Pancreas (tissue), 10 donors: ENCODE measurements around the gene PARD3B. TPM values are rescaled to one million over a fixed set of nuclear protein-coding genes. Genes with fewer than 3 reads are reported as not detected.

Experiments used
- ATAC-seq, 4 donors: fragments of 200-7000 bp; cut with Tn5 transposase; one replicate each; pipeline versions ENCODE4 v1.8.0 to v1.9.1; 2020; ENCODE audit warnings: mild to moderate bottlenecking in 4 of 4, moderate library complexity in 4 of 4
- DNase-seq, 6 donors: peaks; one replicate each; pipeline ENCODE4 v3.0.0-alpha.2; 2020
- FAIRE-seq: peaks from 2 replicates; lab custom pipeline; 2012; peaks lifted over from hg19 to GRCh38; lab: Jason Lieb, UNC
- H3K27ac ChIP-seq, 4 donors: fragments of 200-600 bp; sonication (generic); 1 replicate in 3 of 4; 2 replicates in 1 of 4; pipeline versions ENCODE4 v1.5.0 to v1.8.0; 2020
- H3K27me3 ChIP-seq, 4 donors: fragments of 200-600 bp; one replicate each; pipeline ENCODE4 v1.8.0; 2021
- H3K36me3 ChIP-seq, 3 donors: fragments of 200-600 bp; sonication (generic) in 1 of 3; one replicate each; pipeline versions ENCODE4 v1.5.0 to v1.8.0; 2020 to 2021
- H3K4me1 ChIP-seq, 3 donors: fragments of 200-600 bp; one replicate each; pipeline ENCODE4 v1.8.0; 2021
- H3K4me3 ChIP-seq, 4 donors: fragments of 200-600 bp; sonication (generic) in 2 of 4; one replicate each; pipeline versions ENCODE4 v1.5.0 to v1.8.0; 2020 to 2021
- H3K9me3 ChIP-seq, 4 donors: fragments of 200-600 bp; one replicate each; pipeline ENCODE4 v1.8.0; 2021
- WGBS, 2 donors: extraction: QIAGEN DNeasy Blood & Tissue Kit; methylation state at CpG; one replicate each; pipeline ENCODE4 v1.1.7; 2013; 5-methylcytosine and 5-hydroxymethylcytosine counted together
- intact Hi-C, 3 donors: fragments of 100-400 bp; cut with DNase I; formaldehyde crosslinking; loops; one replicate each; pipeline versions ENCODE4 v1.11.1 to v1.14.2; 2022
- polyA plus RNA-seq, 2 donors: library from polyadenylated mRNA; stranded (reverse); fragments of 200-250 nt; gene quantifications; one replicate each; pipeline ENCODE4 v1.2.3, GENCODE V29; 2013
- total RNA-seq, 6 donors: library from RNA; stranded (reverse); fragmentation: NEBNext Ultra II Directional in 4 of 6; extraction: Animal tissue kit (Norgen Biotek cat#: 25700) in 4 of 6; gene quantifications; one replicate each; pipeline versions ENCODE4 v1.2.1 to v1.2.4, GENCODE V29; 2021 to 2023
- TF ChIP-seq, protein P1 (sequence below), 4 donors: fragments of 200-600 bp; sonication (generic) in 3 of 4; IDR thresholded peaks; one replicate each; pipeline versions ENCODE4 v1.5.0 to v1.8.0; 2021; ENCODE audit warnings: antibody characterized with exemption in 4 of 4
- donor health status: healthy with polysubstance abuse.
- donor health status: DM: no; HTN: no; CAD: no; lungs with moderate emphysema.
- donor health status: DM: no; HTN: no; CAD: no.
- donor health status: control.
- donor health status: control.
- donor health status: Bipolar disorder and iron deficiency.
- donor health status: DM: yes; HTN: yes; CAD: no.
- donor health status: DM: no; HTN: no; CAD: no.
- donor health status: DM: no; HTN: no; CAD: no.
- donor health status: DM: yes; HTN: yes; CAD: no.

The PARD3B gene
- total and polyA plus RNA-seq, 8 donors, result 2.8 to 21.5 (median 12.7) TPM

DNA sequence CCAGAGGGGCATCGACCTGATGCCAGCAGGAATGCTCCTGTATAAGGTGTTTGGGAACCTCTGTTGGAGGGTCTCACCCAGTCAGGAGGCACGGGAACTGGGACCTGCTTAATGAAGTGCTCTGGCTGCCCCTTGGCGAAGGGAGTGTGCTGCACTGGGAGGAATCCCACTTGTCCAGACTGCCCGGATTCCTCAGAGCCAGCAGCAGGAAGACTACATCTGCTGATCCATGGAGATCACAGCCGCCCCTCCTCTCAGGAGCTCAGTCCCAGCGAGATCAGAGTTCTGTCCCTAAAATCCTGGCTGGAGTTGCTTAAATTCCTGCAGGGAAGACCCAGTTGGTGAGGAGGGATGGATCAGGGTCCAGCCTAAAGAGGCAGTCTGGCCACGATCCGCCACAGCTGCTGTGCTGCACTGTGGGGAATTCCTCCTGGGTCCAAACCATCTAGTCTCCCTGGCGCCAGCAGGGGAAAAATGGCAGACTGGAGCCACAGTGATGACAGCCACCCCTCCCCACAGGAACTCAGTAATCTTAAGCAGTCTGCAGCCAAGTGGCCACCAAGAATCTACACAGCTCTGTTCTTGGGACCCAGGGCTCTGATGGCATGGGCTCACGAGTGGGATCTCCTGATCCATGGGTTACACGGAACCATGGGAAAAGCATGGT lies 1060.5 kb downstream of the PARD3B start:
- Histone ChIP-seq H3K4me3 (no peak overlapping the region), H3K4me1 (no peaks in the 10 kb centered on the region), H3K27ac (no peak overlapping the region), H3K9me3 (no peaks in the 10 kb centered on the region), H3K27me3 (no peaks in the 10 kb centered on the region), H3K36me3 (no peaks in the 10 kb centered on the region)
- no peak for DNase-seq
- 94 to 95% methylated on average over 11 of the region's 11 CpGs for WGBS, 2 donors
- intact Hi-C loops, result no loop called here
- ATAC-seq, result no peak
- TF ChIP-seq, protein P1, sequence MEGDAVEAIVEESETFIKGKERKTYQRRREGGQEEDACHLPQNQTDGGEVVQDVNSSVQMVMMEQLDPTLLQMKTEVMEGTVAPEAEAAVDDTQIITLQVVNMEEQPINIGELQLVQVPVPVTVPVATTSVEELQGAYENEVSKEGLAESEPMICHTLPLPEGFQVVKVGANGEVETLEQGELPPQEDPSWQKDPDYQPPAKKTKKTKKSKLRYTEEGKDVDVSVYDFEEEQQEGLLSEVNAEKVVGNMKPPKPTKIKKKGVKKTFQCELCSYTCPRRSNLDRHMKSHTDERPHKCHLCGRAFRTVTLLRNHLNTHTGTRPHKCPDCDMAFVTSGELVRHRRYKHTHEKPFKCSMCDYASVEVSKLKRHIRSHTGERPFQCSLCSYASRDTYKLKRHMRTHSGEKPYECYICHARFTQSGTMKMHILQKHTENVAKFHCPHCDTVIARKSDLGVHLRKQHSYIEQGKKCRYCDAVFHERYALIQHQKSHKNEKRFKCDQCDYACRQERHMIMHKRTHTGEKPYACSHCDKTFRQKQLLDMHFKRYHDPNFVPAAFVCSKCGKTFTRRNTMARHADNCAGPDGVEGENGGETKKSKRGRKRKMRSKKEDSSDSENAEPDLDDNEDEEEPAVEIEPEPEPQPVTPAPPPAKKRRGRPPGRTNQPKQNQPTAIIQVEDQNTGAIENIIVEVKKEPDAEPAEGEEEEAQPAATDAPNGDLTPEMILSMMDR (IDR thresholded peaks at IDR 0.05), result no peak
- FAIRE-seq, result no peak

DNA sequence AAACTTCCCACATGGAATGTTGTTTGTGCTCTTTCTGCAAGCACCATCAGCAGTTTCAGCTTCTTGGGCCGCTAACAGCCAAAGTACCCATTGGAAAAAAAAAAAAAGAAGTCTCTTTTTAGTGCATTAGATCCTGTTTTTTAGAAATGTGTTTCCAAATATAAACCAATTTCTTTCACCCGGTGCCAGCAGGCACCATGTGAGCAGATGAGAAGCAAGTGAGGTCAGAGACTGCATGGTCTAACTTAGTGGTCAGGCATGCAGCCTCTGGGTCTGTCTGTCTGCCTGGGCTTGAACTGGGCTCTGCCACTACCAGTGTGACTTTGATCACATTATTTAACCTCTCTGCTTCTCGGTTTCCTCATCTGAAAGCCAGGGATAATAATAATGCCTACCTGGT lies 1061.9 kb downstream of the PARD3B start:
- DNase-seq, result no peak
- ATAC-seq, result no peak
- no peaks in the 10 kb centered on the region for H3K36me3 ChIP-seq
- no peaks in the 10 kb centered on the region for H3K9me3 ChIP-seq
- intact Hi-C loops, result no loop called here
- H3K4me1 ChIP-seq, result no peaks in the 10 kb centered on the region
- TF ChIP-seq, protein P1 (IDR thresholded peaks at IDR 0.05), result no peak
- FAIRE-seq, result no peak
- WGBS, 2 donors, result 84 to 90% methylated on average over 3 of the region's 3 CpGs
- H3K27me3 ChIP-seq, result no peaks in the 10 kb centered on the region
- no peak overlapping the region for H3K27ac ChIP-seq
- H3K4me3 ChIP-seq, result no peak overlapping the region

DNA sequence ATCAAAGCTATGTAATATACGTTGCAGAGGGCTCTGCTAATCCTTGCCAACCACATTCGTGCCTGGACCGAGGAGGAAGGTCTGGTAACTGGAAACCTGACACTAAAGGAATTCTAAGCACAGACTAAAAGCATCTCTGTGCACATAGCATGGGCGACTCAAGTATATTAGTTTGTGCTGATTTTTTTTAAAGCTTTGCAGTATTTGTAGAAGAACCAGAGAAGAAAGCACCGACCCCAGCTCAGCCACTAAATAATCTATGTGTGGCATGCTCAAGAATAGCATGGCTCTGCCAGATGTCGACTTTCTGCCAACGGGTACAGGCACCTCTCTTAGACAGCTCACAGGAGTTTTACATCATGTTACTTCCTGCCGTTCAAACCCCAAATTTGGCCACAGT lies 1063.8 kb downstream of the PARD3B start:
- WGBS, 2 donors, result 84 to 87% methylated on average over 8 of the region's 8 CpGs
- TF ChIP-seq, protein P1 (IDR thresholded peaks at IDR 0.05), result no peak
- FAIRE-seq (no peak), DNase-seq (no peak), ATAC-seq (no peak)
- H3K4me1 ChIP-seq, result no peaks in the 10 kb centered on the region
- intact Hi-C loops, result no loop called here
- H3K36me3 ChIP-seq, result no peaks in the 10 kb centered on the region
- H3K27ac ChIP-seq, result no peak overlapping the region
- H3K27me3 ChIP-seq, result no peaks in the 10 kb centered on the region
- no peak overlapping the region for H3K4me3 ChIP-seq
- no peaks in the 10 kb centered on the region for H3K9me3 ChIP-seq

DNA sequence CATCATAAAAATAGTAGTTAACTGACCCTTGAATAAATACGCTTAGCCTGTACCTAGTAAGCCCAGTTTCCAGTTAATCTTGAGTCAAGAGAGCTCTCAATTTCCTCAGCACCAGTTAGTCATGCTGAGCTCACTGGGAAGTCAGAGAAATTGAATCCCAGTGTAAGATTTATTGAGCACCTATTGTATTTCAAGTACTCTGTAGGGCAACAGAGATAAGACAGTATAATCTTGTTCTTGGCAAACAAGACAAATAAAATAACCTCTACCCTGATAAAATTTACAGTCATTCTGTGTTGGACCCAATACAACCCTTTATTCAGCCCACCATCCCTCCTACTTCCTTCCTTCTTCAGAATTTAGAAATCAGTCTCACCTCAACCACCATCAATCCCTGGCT lies 1065.2 kb downstream of the PARD3B start:
- Histone ChIP-seq H3K27me3 (no peaks in the 10 kb centered on the region), H3K4me1 (no peaks in the 10 kb centered on the region), H3K36me3 (no peaks in the 10 kb centered on the region), H3K9me3 (no peaks in the 10 kb centered on the region), H3K4me3 (no peak overlapping the region), H3K27ac (no peak overlapping the region)
- intact Hi-C loops, result no loop called here
- ATAC-seq (no peak), DNase-seq (no peak), FAIRE-seq (no peak)
- WGBS, 2 donors, result 93 to 95% methylated on average over 1 of the region's 1 CpG
- TF ChIP-seq, protein P1 (IDR thresholded peaks at IDR 0.05), result no peak

DNA sequence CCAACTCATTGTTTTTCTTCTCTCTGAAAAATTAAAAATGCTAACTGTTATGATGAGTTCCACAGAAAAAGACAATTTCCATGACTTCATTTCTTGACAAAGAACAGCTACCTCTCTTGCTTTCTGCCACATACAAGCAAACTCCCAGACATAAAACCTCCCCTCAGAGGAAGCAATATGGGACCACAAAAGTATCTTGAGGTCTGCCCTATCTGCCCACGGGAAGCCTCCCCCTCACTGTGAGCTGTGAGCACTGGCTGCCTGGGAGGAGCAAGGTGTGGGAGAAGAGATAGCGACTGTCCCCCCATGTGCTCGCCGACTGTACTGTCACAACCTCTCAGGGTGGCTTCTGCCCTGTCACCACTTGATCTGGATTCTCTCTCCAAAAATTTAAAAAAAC lies 1067.4 kb downstream of the PARD3B start:
- intact Hi-C loops, result no loop called here
- 82 to 86% methylated on average over 4 of the region's 4 CpGs for WGBS, 2 donors
- FAIRE-seq (no peak), ATAC-seq (no peak), DNase-seq (no peak)
- no peaks in the 10 kb centered on the region for H3K27me3 ChIP-seq
- no peaks in the 10 kb centered on the region for H3K4me1 ChIP-seq
- no peak overlapping the region for H3K4me3 ChIP-seq
- TF ChIP-seq, protein P1 (IDR thresholded peaks at IDR 0.05), result no peak
- H3K36me3 ChIP-seq, result no peaks in the 10 kb centered on the region
- H3K9me3 ChIP-seq, result no peaks in the 10 kb centered on the region
- H3K27ac ChIP-seq, result no peak overlapping the region
